ENCODE data around the gene MCF2L.

MCF2L gene

GRCh38 chr13:113121928-113122471 is 153.0 kb downstream of the MCF2L start:
- no peaks in the 10 kb centered on the region for H4K20me1 ChIP-seq (ENCODE audit: low read depth, low read length)
- no peaks in the 10 kb centered on the region for H3K9me3 ChIP-seq (ENCODE audit: insufficient read depth, low read length)
- no peak overlapping the region for H3K27ac ChIP-seq (ENCODE audit: low read depth, low read length)
- H3K4me2 ChIP-seq (ENCODE audit: low read depth, low read length, poor library complexity, severe bottlenecking) = no peak overlapping the region
- no peaks in the 10 kb centered on the region for H3K79me2 ChIP-seq (ENCODE audit: insufficient read depth, low read length)
- TF ChIP-seq EZH2phosphoT487 (conservative IDR thresholded peaks at IDR 0.05; ENCODE audit: low read length) (no peak), CTCF (IDR thresholded peaks at IDR 0.05; ENCODE audit: insufficient read depth, low read length, poor library complexity, severe bottlenecking) (no peak)
- no peak overlapping the region for H3K4me3 ChIP-seq (ENCODE audit: insufficient read depth, low read length, poor library complexity, severe bottlenecking)
- H2AFZ ChIP-seq (ENCODE audit: low read depth, low read length, severe bottlenecking) = no peak overlapping the region
- H3K36me3 ChIP-seq (ENCODE audit: low read length) = no peaks in the 10 kb centered on the region
- H3K9ac ChIP-seq (ENCODE audit: low read length) = no peak overlapping the region
- H3K27me3 ChIP-seq (ENCODE audit: low read length) = no peaks in the 10 kb centered on the region
- H3F3A ChIP-seq (ENCODE audit: insufficient read depth) = no peaks in the 10 kb centered on the region
- H3K9me2 ChIP-seq (replicated peaks; ENCODE audit: insufficient read depth, low read length) = no peaks in the 10 kb centered on the region

GRCh38 chr13:113122550-113123225 is 153.7 kb downstream of the MCF2L start, which contains the start of gene F10:
Gene F10, plus strand, starts transcription at chr13:113122799. Its CDS starts 57 bp downstream, at chr13:113122856.
- Histone ChIP-seq H3K9me2 (replicated peaks; ENCODE audit: insufficient read depth, low read length) (no peaks in the 10 kb centered on the region), H2AFZ (ENCODE audit: low read depth, low read length, severe bottlenecking) (no peak within 1 kb of the TSS), H3K4me3 (ENCODE audit: insufficient read depth, low read length, poor library complexity, severe bottlenecking) (no peak within 1 kb of the TSS), H3K27me3 (ENCODE audit: low read length) (no peaks in the 10 kb centered on the region), H3K27ac (ENCODE audit: low read depth, low read length) (no peak within 1 kb of the TSS), H4K20me1 (ENCODE audit: low read depth, low read length) (no peaks in the 10 kb centered on the region), H3K9me3 (ENCODE audit: insufficient read depth, low read length) (no peaks in the 10 kb centered on the region), H3K79me2 (ENCODE audit: insufficient read depth, low read length) (no peaks in the 10 kb centered on the region), H3F3A (ENCODE audit: insufficient read depth) (no peaks in the 10 kb centered on the region), H3K36me3 (ENCODE audit: low read length) (no peaks in the 10 kb centered on the region), H3K9ac (ENCODE audit: low read length) (no peak within 1 kb of the TSS), H3K4me2 (ENCODE audit: low read depth, low read length, poor library complexity, severe bottlenecking) (no peak within 1 kb of the TSS)
- TF ChIP-seq CTCF (IDR thresholded peaks at IDR 0.05; ENCODE audit: insufficient read depth, low read length, poor library complexity, severe bottlenecking) (no peak), EZH2phosphoT487 (conservative IDR thresholded peaks at IDR 0.05; ENCODE audit: low read length) (no peak)

- H3K9ac ChIP-seq (ENCODE audit: low read length) = no peak overlapping the region
- no peak overlapping the region for H2AFZ ChIP-seq (ENCODE audit: low read depth, low read length, severe bottlenecking)
- no peak overlapping the region for H3K4me3 ChIP-seq (ENCODE audit: insufficient read depth, low read length, poor library complexity, severe bottlenecking)
- H3K79me2 ChIP-seq (ENCODE audit: insufficient read depth, low read length) = no peaks in the 10 kb centered on the region
- no peak overlapping the region for H3K4me2 ChIP-seq (ENCODE audit: low read depth, low read length, poor library complexity, severe bottlenecking)
- no peaks in the 10 kb centered on the region for H3F3A ChIP-seq (ENCODE audit: insufficient read depth)
- H3K27ac ChIP-seq (ENCODE audit: low read depth, low read length) = no peak overlapping the region
- TF ChIP-seq CTCF (IDR thresholded peaks at IDR 0.05; ENCODE audit: insufficient read depth, low read length, poor library complexity, severe bottlenecking) = peak; percentile 27
- TF ChIP-seq EZH2phosphoT487 (conservative IDR thresholded peaks at IDR 0.05; ENCODE audit: low read length) = no peak
- H4K20me1 ChIP-seq (ENCODE audit: low read depth, low read length) = no peaks in the 10 kb centered on the region
- H3K36me3 ChIP-seq (ENCODE audit: low read length) = no peaks in the 10 kb centered on the region
- H3K9me2 ChIP-seq (replicated peaks; ENCODE audit: insufficient read depth, low read length) = no peaks in the 10 kb centered on the region
- no peaks in the 10 kb centered on the region for H3K9me3 ChIP-seq (ENCODE audit: insufficient read depth, low read length)
- H3K27me3 ChIP-seq (ENCODE audit: low read length) = no peaks in the 10 kb centered on the region
These were observed 154.5 kb downstream of the MCF2L start for GRCh38 chr13:113123226-113124201.
